HG02759 (cell line): ENCODE data around the gene MAGEB3.
"Not testable (repeated sequence)": the region's sequence is repeated elsewhere in the genome, so short reads cannot be mapped to it uniquely, and the experiment has no call there.

Experiments used
- ATAC-seq: cut with Tn5 transposase; IDR thresholded peaks from one replicate; pipeline ENCODE4 v1.9.1; 2021; ENCODE audit warnings: mild to moderate bottlenecking, moderate library complexity; ENCODE audit not compliant: unreplicated experiment

The MAGEB3 gene

GRCh38 chrX:30230395-30230794 lies at the start of gene MAGEB3:
Gene MAGEB3 (plus strand): TSS chrX:30230657. CDS start chrX:30235925, 5,268 bp downstream.
- ATAC-seq: no peak

GRCh38 chrX:30181353-30181752 lies 49.1 kb upstream of the MAGEB3 start:
- ATAC-seq: no peak

GRCh38 chrX:30183554-30183953 lies 46.9 kb upstream of the MAGEB3 start:
- ATAC-seq: no peak

- no peak for ATAC-seq
Measured at GRCh38 chrX:30190426-30190825, 40.0 kb upstream of the MAGEB3 start.

- not testable (repeated sequence) for ATAC-seq
Measured at GRCh38 chrX:30193910-30194309, 36.5 kb upstream of the MAGEB3 start.

- no peak for ATAC-seq
Measured at GRCh38 chrX:30196322-30196721, 34.1 kb upstream of the MAGEB3 start.

GRCh38 chrX:30212172-30212571 lies 18.3 kb upstream of the MAGEB3 start:
- no peak for ATAC-seq

DNA sequence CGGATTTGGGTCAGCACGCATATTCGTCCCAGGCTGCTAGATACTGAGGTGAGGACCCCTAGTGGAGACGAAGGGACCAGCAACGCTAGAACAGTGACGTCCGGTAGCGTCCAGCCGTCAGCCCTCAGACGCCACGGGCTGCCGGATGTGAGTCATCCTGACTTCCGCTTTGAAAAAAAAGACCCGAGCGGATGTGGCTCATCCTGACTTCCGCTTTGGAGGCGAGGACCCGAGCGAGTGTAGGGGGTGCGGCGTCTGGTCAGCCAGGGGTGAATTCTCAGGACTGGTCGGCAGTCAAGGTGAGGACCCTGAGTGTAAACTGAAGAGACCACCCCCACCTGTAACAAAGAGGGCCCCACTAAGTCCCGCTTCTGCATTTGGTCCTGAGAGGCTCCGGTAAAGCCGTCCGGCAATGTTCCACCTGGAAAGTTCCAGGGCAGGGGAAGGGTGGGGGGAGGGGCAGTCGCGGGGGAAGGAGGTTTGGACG lies 15.1 kb upstream of the MAGEB3 start, which contains the start of gene MAGEB2:
MAGEB2 (plus strand) TSS at position 207 of the 487 bp plus-strand sequence. CDS start 3,018 bp downstream, outside the sequence.
- no peak for ATAC-seq

DNA sequence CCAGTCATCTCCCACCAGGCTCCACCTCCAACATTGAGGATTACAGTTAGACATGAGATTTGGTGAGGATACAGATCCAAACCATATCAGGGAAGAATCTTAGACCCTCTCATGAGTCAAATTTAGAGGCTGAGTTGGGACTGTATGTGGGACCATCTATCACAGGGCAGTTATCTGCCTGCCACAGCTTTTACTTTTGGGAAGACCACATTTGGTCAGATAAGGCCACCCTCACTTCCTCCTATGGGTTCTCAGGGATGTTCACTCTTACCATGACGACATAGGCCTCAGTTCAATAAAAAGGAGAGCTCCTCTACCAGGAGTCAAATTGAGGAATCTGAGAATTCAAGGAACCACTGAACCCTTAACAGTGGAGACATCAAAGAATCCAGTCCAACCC lies 13.0 kb upstream of the MAGEB3 start:
- ATAC-seq: no peak

- no peak for ATAC-seq
Measured at GRCh38 chrX:30219372-30219771, 11.1 kb upstream of the MAGEB3 start.

DNA sequence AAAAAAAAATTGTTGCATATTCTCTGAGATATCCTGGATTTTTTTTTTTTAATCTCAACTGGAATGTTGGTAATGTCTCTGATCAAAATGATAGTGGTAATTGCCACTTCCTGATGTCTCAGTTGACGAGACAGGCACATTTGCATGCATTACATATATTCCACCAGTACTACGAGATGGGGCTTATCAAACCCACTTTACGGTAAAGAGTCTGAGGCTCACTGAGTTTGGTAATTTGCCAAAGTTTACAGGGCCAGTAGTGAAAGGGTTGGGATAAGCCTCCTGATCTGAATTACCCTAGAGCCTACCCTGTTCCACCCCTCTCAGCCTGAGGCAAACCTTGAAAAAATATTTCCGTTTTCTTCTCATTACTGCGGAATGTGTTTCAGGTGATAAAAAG lies 9.8 kb upstream of the MAGEB3 start:
- ATAC-seq: no peak

GRCh38 chrX:30224536-30224935 lies 5.9 kb upstream of the MAGEB3 start:
- no peak for ATAC-seq

GRCh38 chrX:30228526-30228925 lies 1.9 kb upstream of the MAGEB3 start:
- no peak for ATAC-seq

DNA sequence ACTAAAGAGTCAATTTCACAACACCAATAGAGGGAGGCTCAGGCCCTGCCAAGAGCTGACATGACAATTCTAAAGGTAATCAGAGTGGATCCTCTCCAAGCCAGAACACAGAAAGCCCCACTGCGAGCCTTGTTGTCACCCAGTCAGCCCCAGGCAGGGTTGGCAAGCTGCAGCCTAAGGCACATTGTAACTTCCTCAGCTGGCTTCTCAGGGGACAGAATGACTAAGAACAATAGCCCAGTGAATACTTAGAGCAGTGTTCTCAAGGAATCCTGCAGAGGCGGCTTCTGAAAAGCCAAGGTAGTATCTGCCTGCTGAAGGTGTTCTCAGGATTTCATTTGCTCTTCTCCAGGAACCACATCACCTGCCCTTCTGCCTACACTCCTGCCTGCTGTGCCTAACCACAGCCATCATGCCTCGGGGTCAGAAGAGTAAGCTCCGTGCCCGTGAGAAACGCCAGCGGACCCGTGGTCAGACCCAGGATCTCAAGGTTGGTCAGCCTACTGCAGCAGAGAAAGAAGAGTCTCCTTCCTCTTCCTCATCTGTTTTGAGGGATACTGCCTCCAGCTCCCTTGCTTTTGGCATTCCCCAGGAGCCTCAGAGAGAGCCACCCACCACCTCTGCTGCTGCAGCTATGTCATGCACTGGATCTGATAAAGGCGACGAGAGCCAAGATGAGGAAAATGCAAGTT lies 11.4 kb downstream of the MAGEB3 start, which contains the start of gene MAGEB4:
MAGEB4 (plus strand) TSS at position 277 of the 692 bp plus-strand sequence; CDS start at position 413, 136 bp downstream.
- ATAC-seq: no peak

DNA sequence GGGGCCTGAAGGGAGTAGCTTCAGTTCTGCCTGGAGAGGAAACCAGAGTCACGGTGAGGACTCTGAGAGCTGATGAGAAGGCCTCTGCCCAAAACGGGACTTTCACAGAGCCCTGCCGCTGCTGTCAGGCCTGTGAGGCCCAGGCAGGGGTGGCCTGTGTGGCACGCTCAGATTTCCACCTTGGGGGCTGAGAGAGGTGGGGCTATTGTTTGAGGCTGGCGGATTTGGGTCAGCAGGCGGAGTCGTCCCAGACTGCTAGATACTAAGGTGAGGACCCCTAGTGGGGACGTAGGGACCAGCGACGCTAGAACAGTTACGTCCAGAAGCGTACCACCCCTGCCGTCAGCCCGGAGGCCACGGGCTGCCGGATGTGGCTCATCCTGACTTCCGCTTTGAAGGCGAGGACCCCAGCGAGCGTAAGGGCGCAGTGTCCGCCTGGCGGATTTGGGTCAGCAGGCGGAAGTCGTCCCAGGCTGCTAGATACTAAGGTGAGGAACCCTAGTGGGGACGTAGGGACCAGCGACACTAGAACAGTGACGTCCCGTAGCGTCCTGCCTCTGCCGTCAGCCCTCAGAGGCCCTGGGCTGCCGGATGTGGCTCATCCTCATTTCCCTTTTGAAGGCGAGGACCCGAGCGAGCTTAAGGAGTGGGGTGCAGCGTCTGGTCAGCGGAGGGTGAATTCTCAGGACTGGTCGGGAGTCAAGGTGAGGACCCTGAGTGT lies 16.5 kb downstream of the MAGEB3 start, which contains the start of gene MAGEB1:
MAGEB1 (plus strand) TSS at position 378 of the 721 bp plus-strand sequence. CDS start 3,348 bp downstream, outside the sequence.
- ATAC-seq: no peak

- ATAC-seq: peak; percentile 79
Measured at GRCh38 chrX:30248854-30249253, 18.4 kb downstream of the MAGEB3 start.

DNA sequence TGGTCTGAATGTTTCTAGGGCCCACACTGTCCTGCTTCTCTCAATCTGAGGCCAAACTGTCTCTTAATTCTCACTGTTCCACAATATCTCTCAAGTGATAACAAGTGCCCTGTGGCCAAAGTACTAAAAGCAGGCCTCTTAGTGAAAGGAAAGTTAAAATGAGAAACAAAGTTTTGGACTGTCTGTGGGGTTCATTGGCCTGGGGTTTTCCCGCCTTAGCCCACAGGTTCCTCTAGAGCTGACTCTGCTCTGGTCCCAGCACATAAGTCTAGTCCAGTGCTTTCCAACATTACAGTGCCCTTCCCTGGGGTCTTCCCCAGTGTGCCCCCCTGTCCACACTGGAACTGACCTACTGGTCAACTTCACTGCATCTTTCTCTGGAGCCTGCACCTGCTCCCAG lies 22.8 kb downstream of the MAGEB3 start:
- ATAC-seq: peak; percentile 67

DNA sequence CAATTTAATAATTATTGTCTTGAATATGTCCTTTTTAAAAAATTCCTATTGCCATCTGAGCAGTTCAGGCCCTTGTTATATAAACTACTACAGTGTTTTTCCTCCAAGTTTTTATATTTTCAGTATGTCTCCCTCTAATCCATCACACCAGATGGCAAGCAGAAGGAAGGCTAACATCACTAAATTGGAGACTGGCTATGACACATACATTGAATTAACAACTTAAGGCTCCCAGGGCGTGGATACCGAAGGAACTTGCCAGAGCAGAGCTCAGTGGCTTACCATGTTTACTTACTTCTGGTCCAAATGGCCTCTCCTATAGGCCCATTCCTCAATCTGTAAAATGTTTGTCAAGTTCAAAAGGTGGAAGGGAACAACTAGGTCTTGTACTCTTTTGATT lies 29.5 kb downstream of the MAGEB3 start:
- ATAC-seq: no peak

- no peak for ATAC-seq
Measured at GRCh38 chrX:30261012-30261411, 30.6 kb downstream of the MAGEB3 start.

GRCh38 chrX:30262763-30263162 lies 32.3 kb downstream of the MAGEB3 start:
- ATAC-seq: no peak

- ATAC-seq: no peak
Measured at GRCh38 chrX:30270639-30271038, 40.2 kb downstream of the MAGEB3 start.

- ATAC-seq: no peak
Measured at GRCh38 chrX:30275498-30275897, 45.0 kb downstream of the MAGEB3 start.
